SK-N-SH treated with all-trans-retinoic acid at 6 μM for 48 hours (cell line): ENCODE measurements around the gene PIK3R6.

Experiments
- ISL1 ChIP-seq: fragments of 250-450 bp; sonication (Bioruptor Pico); IDR thresholded peaks from 2 replicates; pipeline ENCODE4 v2.1.2; 2022; ENCODE audit warnings: mild to moderate bottlenecking, moderate library complexity
- PPARA ChIP-seq: fragments of 250-450 bp; sonication (Bioruptor Pico); IDR thresholded peaks from 2 replicates; pipeline ENCODE4 v1.5.0; 2020; ENCODE audit warnings: mild to moderate bottlenecking, borderline replicate concordance
- RARB ChIP-seq: fragments of 250-450 bp; sonication (Bioruptor Pico); IDR thresholded peaks from 2 replicates; pipeline ENCODE4 v1.8.0; 2021; ENCODE audit warnings: mild to moderate bottlenecking, moderate library complexity
- ZFP3 ChIP-seq: fragments of 250-450 bp; sonication (Bioruptor Pico); IDR thresholded peaks from 2 replicates; pipeline ENCODE4 v1.5.0; 2020; ENCODE audit warnings: mild to moderate bottlenecking, moderate library complexity
- TF ChIP-seq, protein P1 (sequence below): fragments of 250-450 bp; sonication (Bioruptor Pico); IDR thresholded peaks from 2 replicates; pipeline ENCODE4 v1.8.0; 2020; ENCODE audit warnings: mild to moderate bottlenecking, moderate library complexity, borderline replicate concordance

DNA sequence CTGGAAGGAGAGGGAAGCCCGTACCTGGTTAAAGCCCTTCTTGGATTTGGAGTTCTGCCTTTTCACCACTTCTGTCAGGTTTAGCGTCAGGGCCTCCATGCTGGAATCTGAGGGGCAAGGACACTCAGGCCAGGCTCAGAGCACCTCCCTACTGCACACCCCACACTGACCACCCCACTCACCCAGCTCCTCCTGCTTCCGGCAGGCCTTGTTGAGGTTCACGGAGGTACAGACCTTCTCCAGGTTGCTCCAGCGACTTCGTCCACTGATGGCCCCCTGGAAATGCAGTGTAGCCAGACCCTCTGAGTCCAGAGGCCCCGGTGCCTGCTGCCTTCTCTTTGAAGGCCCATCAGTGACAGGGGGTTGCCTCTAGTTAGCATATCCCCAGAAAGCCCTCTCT is 14.1 kb upstream of the PIK3R6 start:
- TF ChIP-seq ZFP3 (CRISPR knock-in tag) (no peak), ISL1 (CRISPR knock-in tag) (no peak), PPARA (no peak), RARB (CRISPR knock-in tag) (no peak)
- TF ChIP-seq, protein P1, sequence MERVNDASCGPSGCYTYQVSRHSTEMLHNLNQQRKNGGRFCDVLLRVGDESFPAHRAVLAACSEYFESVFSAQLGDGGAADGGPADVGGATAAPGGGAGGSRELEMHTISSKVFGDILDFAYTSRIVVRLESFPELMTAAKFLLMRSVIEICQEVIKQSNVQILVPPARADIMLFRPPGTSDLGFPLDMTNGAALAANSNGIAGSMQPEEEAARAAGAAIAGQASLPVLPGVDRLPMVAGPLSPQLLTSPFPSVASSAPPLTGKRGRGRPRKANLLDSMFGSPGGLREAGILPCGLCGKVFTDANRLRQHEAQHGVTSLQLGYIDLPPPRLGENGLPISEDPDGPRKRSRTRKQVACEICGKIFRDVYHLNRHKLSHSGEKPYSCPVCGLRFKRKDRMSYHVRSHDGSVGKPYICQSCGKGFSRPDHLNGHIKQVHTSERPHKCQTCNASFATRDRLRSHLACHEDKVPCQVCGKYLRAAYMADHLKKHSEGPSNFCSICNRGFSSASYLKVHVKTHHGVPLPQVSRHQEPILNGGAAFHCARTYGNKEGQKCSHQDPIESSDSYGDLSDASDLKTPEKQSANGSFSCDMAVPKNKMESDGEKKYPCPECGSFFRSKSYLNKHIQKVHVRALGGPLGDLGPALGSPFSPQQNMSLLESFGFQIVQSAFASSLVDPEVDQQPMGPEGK (CRISPR knock-in tag), result no peak
